ENCODE data around the gene ADCY4.
A peak's percentile ranks its signal among the peaks of the same experiment; 100 is the strongest.
"Not testable (repeated sequence)": the region's sequence is repeated elsewhere in the genome, so short reads cannot be mapped to it uniquely, and the experiment has no call there.

Gene ADCY4

DNA sequence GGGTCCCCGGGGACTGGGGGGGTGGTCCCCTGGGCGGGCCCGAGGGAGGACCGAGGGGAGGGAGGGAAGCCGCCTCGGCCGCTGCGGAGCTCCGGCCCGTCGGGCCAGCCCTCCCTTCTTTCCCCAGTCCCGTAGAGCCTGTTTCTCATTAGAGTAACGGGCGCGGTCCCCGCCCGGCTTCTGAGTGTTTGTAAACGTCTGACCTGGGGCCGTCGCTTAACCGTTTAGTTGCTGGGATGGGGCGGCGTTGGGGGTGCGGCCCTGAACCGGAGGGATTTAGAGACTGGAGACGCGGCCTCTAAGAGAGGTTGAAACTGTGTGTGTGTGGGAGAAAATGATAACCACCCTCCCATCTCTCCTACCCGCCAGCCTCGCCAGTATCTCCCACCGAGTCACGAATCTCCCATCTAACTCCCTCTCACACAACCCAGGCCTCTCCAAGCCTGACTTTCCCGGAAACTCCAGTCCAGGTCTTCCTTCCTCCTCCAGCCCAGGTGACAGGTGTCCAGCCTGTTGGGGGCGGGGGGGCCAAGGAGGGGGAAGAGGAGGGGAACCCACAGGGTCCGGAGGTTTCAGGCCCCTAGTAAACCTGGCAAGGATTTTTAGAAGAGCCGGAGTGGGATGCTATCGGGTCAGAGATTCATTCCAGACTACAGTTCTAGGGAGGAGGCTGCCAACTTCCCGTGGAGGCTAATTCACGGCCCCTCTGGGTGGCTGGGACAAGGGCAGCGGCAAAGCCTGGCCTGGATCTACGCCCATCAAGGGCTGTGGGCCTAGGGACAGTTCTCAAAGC is 32.0 kb upstream of the ADCY4 start:
- peak; percentile 92 for DNase-seq (ENCODE audit: low spot score)

DNA sequence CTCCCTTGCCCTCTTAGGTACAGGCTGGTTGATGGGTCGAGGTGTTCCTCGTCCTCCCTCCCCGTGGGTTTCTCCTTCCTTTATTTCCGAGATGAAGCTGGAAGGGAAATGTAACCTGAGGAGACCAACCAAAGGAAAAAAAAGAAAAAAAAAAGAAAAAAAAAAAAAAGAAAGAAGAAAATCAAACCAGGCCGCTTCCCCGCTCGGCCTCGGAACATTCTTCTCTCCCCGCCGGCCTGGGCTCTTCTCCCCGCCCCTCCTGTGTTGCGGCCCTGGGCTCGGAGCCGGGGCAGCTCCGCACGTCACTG is 31.5 kb upstream of the ADCY4 start:
- no peak for DNase-seq (ENCODE audit: low spot score)

GRCh38 chr14:24365600-24366412 is 30.9 kb upstream of the ADCY4 start:
- DNase-seq (ENCODE audit: low spot score), result peak; percentile 84

GRCh38 chr14:24364841-24365240 is 30.0 kb upstream of the ADCY4 start:
- DNase-seq (ENCODE audit: low spot score), result no peak

DNA sequence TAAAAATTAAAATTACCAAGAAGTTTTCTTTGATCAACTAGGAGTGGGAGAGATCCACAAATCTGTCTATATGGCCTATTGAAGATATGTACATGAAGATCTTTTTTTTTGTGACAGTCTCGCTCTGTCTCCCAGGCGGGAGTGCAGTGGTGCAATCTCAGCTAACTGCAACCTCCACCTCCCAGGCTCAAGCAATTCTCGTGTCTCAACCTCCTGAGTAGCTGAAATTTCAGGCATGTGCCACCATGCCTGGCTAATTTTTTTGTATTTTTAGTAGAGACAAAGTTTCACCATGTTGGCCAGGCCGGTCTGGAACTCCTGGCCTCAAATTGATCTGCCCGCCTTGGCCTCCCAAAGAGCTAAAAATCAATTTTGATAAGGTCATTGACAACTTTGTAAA is 28.5 kb upstream of the ADCY4 start:
- no peak for DNase-seq (ENCODE audit: low spot score)

DNA sequence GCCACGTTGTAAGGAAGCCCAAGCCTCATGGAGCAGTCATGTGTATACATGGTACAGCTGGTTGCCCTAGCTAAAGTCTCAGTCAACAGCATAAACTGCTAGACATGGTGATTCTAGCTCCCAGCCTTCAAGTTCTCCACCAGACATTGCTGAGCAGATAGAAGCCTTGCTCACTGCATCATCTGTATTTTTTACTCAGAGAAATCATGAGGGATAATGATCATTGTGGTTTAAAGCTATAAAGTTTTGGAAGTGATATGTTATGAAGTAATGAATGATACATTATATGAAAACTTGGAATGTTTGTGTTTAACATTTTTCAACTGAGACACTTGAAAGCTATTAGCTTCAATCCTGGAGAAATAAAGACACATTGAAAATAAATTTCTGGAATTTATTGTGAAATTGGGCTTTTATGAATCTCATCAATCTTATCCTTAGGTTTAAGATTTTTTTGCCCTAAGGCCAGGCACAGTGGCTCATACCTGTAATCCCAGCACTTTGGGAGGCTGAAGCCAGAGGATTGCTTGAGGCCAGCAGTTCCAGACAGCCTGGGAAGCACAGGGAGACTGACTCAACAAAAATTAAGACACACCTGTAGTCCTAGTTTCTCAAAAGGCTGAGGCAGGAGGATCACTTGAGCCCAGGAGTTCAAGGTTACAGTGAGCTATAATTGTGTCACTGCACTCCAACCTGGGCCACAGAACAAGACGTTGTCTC is 27.5 kb upstream of the ADCY4 start:
- peak; percentile 45 for DNase-seq (ENCODE audit: low spot score)

DNA sequence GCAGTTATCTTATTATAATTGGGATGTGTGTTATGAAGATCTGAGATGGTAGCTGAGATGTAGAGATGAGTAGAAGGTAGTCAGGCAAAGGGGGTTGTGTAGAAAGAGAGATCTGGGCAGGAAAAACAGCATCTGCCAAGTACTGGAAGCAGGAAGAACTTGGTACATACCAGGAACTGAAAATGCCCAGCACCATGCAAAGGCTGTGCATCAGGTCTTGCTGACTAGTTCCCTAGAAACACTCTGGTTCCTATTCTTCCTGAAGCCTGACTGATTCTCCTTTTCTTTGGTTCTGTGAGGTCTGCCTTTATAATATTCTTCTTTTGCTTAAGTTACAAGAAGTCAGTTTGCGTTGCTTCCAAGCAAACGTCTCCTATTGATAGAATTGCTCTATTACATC is 26.5 kb upstream of the ADCY4 start:
- no peak for DNase-seq (ENCODE audit: low spot score)

DNA sequence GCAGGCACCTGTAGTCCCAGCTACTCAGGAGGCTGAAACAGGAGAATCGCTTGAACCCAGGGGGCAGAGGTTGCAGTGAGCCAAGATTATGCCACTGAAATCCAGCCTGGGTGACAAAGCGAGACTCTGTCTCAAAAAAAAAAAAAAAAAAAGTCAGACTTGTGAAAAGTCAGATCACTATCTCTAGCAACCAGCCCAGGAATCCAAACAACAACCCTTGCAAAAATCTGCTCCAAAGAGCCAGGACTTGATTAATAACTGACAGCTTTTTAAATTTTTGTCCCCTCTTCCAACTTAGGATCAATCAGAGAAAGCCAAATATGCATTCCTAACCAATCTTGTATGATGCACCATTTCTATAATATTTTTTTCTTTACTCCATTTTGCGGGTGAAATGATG is 25.4 kb upstream of the ADCY4 start:
- no peak for DNase-seq (ENCODE audit: low spot score)

GRCh38 chr14:24356208-24356607 is 21.3 kb upstream of the ADCY4 start:
- no peak for DNase-seq (ENCODE audit: low spot score)

GRCh38 chr14:24355009-24355408 is 20.1 kb upstream of the ADCY4 start:
- no peak for DNase-seq (ENCODE audit: low spot score)

- not testable (repeated sequence) for DNase-seq (ENCODE audit: low spot score)
Measured at GRCh38 chr14:24354482-24354825, 19.6 kb upstream of the ADCY4 start.

DNA sequence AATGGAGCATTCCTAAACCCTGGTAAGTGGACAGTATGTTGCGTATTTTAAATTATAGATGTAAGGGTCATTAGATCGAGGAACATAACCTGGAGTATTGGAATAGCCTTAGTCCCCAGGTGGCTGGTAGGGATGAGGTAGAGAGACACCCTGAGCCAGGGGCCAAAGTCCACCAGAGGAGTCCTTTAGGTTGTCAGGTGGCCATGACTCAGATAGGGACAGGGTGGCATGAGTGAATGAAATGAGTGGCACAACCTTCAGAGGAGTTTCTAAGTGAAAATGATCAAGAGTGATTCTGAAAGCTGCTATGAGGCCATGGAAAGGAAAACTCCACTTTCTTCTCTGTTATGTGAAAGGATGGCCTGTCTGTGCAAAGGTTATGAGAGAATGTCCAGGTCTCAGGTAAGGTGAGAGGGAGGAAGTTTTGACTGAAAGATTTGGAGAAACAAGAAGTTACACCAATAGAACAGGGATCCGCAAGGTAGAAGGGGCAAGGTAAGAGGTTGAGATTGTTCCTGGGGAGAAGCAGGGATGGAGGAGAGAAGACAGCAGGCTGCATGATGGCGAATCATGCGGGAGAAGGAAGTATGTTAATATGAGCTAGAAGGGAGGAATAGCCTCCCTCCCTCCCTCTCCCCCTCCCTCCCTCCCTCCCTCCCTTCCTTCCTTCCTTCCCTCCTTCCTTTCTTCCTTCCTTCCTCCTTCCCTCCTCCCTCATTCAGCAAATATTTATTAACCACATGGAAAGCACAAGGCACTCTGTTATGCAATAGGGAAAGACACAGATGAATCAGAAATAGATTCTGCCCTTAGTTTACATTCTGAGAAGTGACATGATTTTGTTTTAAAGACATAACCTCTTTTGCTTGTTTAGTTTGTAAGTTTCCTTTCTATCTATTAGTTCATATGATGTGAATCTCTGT is 18.9 kb upstream of the ADCY4 start:
- peak; percentile 43 for DNase-seq (ENCODE audit: low spot score)

DNA sequence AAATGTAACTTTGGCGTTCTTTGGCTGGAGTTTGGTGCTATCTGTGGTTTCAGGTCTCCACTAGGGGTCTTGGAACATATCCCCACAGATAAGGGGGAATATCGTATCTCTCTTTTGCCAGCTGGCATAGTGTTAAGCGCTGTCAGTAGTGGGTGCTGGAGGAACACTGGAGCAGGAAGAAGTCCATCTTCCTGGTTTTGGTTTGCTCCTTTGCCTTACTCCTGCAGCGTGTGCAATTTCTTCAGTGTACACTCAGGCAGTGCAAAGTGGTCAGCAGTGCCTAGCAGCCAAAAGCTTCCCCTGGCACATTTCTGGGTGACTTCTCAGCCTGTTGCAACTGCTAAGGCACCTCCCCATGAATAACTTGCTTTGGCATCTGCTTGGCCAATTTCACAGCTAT is 16.6 kb upstream of the ADCY4 start:
- peak; percentile 57 for DNase-seq (ENCODE audit: low spot score)

- DNase-seq (ENCODE audit: low spot score), result no peak
Measured at GRCh38 chr14:24349742-24350141, 14.9 kb upstream of the ADCY4 start.

GRCh38 chr14:24348186-24348585 is 13.3 kb upstream of the ADCY4 start:
- no peak for DNase-seq (ENCODE audit: low spot score)

DNA sequence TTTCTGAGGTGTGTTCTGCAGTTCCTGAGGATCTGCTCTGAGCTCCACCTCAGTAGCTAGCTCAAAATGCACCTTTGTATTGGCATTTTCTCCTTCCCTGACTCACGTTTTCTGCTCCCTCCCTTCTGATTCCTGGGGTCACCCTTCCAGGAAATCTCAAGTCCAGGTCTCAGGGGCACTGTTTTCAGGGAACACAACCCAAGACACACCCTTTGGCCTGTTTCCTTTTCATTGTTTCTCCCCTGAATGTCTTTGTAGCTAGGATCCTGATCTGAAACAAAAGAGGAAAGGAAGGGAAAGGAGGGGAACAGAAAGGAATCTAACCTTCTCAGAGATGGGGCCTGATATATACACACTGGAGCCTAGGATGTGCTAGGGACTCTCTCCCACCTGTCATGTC is 12.3 kb upstream of the ADCY4 start:
- DNase-seq (ENCODE audit: low spot score), result no peak

GRCh38 chr14:24343795-24344660 is 9.2 kb upstream of the ADCY4 start:
- no peak for DNase-seq (ENCODE audit: low spot score)

DNA sequence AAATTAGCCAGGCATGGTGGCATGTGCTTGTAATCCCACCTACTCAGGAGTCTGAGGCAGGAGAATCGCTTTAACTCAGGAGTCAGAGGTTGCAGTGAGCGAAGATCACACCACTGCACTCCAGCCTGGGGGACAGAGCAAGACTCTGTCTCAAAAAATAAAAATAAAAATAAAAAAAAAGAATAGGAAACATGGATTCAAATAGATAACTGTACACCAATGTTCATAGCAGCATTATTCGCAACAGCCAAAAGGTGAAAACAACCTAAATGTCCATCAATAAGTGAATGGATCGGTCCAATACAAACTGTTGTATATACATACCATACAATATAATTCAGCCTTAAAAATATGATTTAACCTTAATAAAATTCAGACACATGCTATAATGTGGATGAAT is 8.0 kb upstream of the ADCY4 start:
- no peak for DNase-seq (ENCODE audit: low spot score)

DNA sequence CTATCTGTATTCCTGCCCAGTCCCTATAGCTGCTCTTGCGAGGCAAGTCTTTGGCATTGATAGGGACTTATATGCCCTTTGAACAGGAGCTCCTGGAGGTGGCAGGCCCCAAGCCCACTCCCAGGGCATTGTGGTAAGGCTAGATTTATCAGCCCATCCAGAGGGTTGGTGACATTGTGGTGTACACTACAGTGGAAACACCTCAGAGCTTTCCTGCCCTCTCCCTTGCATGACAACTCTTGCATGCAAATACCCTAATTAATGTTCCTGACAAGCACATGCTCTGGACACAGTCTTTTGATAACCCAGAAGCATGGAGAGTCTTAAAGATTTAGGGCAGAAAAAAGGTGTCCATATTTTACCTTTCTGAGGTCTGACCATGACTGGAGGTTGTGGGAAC is 5.7 kb upstream of the ADCY4 start:
- DNase-seq (ENCODE audit: low spot score), result no peak

DNA sequence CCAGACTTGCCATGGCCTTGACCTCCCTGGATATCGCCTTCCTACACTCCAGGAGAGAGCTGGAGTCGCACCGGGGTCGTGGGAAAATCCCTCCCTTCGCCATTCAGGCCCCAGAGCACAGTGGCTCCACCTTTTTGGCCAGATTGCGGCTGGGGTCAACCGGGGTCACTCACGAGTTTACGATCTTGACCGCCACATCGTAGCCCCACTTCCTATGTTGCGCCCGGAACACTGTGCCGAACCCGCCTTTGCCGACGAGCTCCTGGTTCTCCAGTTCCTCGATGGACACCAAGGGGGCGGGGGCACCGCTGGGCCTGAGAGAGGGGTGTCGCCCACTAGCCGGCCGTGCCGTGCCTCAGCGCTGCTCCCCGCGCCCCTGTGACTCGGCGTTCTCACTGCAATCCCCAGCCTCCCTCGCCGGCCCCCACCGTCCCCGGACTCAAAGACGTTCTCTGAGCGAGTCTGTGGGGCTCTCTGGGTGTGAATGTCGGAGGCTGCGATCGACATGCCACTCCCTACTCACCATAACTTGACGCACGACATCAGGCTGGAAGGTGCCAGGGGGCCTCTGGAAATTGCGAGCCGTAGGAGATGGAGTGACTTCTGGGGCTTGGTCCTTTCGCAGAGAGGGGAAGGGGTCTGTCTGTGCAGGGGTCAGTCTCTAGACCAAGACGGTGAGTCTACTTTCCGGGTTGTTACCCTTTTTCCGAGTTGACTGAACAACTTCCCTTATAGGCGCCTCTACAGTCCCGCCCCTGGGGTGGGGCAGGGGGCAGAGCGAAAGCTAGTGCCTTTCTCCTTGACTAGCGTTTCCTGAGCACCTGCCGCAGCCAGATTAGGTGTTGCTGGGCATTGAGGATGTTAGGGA is 4.6 kb upstream of the ADCY4 start, which contains the start of gene RIPK3:
Gene RIPK3 (minus strand): TSS at position 708 of the 868 bp plus-strand sequence. CDS start 165 bp downstream, at position 543.
- DNase-seq (ENCODE audit: low spot score), result peak; percentile 53
